ENCODE data around the gene ITGA8.
A peak's percentile ranks its signal among the peaks of the same experiment; 100 is the strongest.

The ITGA8 gene

GRCh38 chr10:15720635-15721287, 1.0 kb upstream of the ITGA8 start:
- H3K27me3 ChIP-seq (replicated peaks; ENCODE audit: control insufficient read depth, insufficient read depth, low read length) = peaks cover 5% of the 10 kb centered on the region
- H3K36me3 ChIP-seq (ENCODE audit: control insufficient read depth, insufficient read depth, low read length) = no peaks in the 10 kb centered on the region
- TF ChIP-seq CTCF (IDR thresholded peaks at IDR 0.05; ENCODE audit: insufficient read depth, low read length, poor library complexity, severe bottlenecking) = no peak
- DNase-seq (ENCODE audit: extremely low read depth, insufficient read length) = no peak
- H3K4me3 ChIP-seq (replicated peaks; ENCODE audit: low read depth, low read length) = no peak overlapping the region

GRCh38 chr10:15719049-15719898, 448 bp downstream of the ITGA8 start:
- DNase-seq (ENCODE audit: extremely low read depth, insufficient read length) = peak; percentile 12
- TF ChIP-seq CTCF (IDR thresholded peaks at IDR 0.05; ENCODE audit: insufficient read depth, low read length, poor library complexity, severe bottlenecking) = no peak
- no peak overlapping the region for H3K4me3 ChIP-seq (replicated peaks; ENCODE audit: low read depth, low read length)

GRCh38 chr10:15718694-15719048, 1.1 kb downstream of the ITGA8 start:
- peaks cover 6% of the 10 kb centered on the region for H3K27me3 ChIP-seq (replicated peaks; ENCODE audit: control insufficient read depth, insufficient read depth, low read length)
- TF ChIP-seq CTCF (IDR thresholded peaks at IDR 0.05; ENCODE audit: insufficient read depth, low read length, poor library complexity, severe bottlenecking) = no peak

More at GRCh38 chr10:15719049-15719898, 448 bp downstream of the ITGA8 start:
- H3K36me3 ChIP-seq (ENCODE audit: control insufficient read depth, insufficient read depth, low read length) = no peaks in the 10 kb centered on the region
- H3K27me3 ChIP-seq (replicated peaks; ENCODE audit: control insufficient read depth, insufficient read depth, low read length) = peaks cover 6% of the 10 kb centered on the region

GRCh38 chr10:15715619-15716227, 4.0 kb downstream of the ITGA8 start:
- no peak overlapping the region for H3K4me3 ChIP-seq (replicated peaks; ENCODE audit: low read depth, low read length)
- no peaks in the 10 kb centered on the region for H3K36me3 ChIP-seq (ENCODE audit: control insufficient read depth, insufficient read depth, low read length)
- peak; percentile 18 for TF ChIP-seq CTCF (IDR thresholded peaks at IDR 0.05; ENCODE audit: insufficient read depth, low read length, poor library complexity, severe bottlenecking)
- H3K27me3 ChIP-seq (replicated peaks; ENCODE audit: control insufficient read depth, insufficient read depth, low read length) = peaks cover 5% of the 10 kb centered on the region
- DNase-seq (ENCODE audit: extremely low read depth, insufficient read length) = no peak

More at GRCh38 chr10:15718694-15719048, 1.1 kb downstream of the ITGA8 start:
- Histone ChIP-seq H3K36me3 (ENCODE audit: control insufficient read depth, insufficient read depth, low read length) (no peaks in the 10 kb centered on the region), H3K4me3 (replicated peaks; ENCODE audit: low read depth, low read length) (no peak overlapping the region)
- no peak for DNase-seq (ENCODE audit: extremely low read depth, insufficient read length)

GRCh38 chr10:15714847-15715246, 4.9 kb downstream of the ITGA8 start:
- Histone ChIP-seq H3K4me3 (replicated peaks; ENCODE audit: low read depth, low read length) (no peak overlapping the region), H3K27me3 (replicated peaks; ENCODE audit: control insufficient read depth, insufficient read depth, low read length) (peaks cover 3% of the 10 kb centered on the region), H3K36me3 (ENCODE audit: control insufficient read depth, insufficient read depth, low read length) (no peaks in the 10 kb centered on the region)
- TF ChIP-seq CTCF (IDR thresholded peaks at IDR 0.05; ENCODE audit: insufficient read depth, low read length, poor library complexity, severe bottlenecking) = no peak
- DNase-seq (ENCODE audit: extremely low read depth, insufficient read length) = no peak

Data from GM06990 (cell line).